Fibroblast of lung (primary cell): Measurements from ENCODE around the gene RPS14. TPM values are rescaled to one million over a fixed set of nuclear protein-coding genes. Genes with fewer than 3 reads are reported as not detected.
A peak's percentile ranks its signal among the peaks of the same experiment; 100 is the strongest.

Source experiments
- DNase-seq, 2 donors: peaks; one replicate each; pipeline versions ENCODE4 v3.0.0 to v3.0.0-alpha.2; 2010; ENCODE audit warnings: low read depth in 2 of 2
- H2AFZ ChIP-seq: 2 replicates; pipeline ENCODE4 v1.5.1; 2012; ENCODE audit warnings: low read length, control low read depth, inconsistent platforms
- H3K27ac ChIP-seq: 2 replicates; pipeline ENCODE4 v1.5.1; 2011; ENCODE audit warnings: low read length, control low read depth; ENCODE audit not compliant: insufficient read depth
- H3K27me3 ChIP-seq: 2 replicates; pipeline ENCODE4 v1.5.1; 2011; ENCODE audit warnings: mild to moderate bottlenecking, low read length; ENCODE audit not compliant: control insufficient read depth, insufficient read depth
- H3K36me3 ChIP-seq: 2 replicates; pipeline ENCODE4 v1.5.1; 2011; ENCODE audit warnings: low read length; ENCODE audit not compliant: control insufficient read depth, insufficient read depth
- H3K4me1 ChIP-seq: 2 replicates; pipeline ENCODE4 v1.5.1; 2011; ENCODE audit warnings: low read length; ENCODE audit not compliant: control insufficient read depth, insufficient read depth; ENCODE audit errors: extremely low read depth
- H3K4me2 ChIP-seq: 2 replicates; pipeline ENCODE4 v1.5.1; 2011; ENCODE audit warnings: low read length, control low read depth; ENCODE audit not compliant: insufficient read depth; ENCODE audit errors: extremely low read depth
- H3K4me3 ChIP-seq, 4 experiments: fragments of 200-600 bp in 1 of 4; sonication (generic) in 1 of 4; replicated peaks in 1 of 4; 2 replicates each; pipeline ENCODE4 v1.5.1; 2011 to 2016; ENCODE audit warnings: low read length in 4 of 4, low read depth in 3 of 4, mild to moderate bottlenecking in 3 of 4, control low read depth in 2 of 4, inconsistent platforms in 1 of 4, mixed read lengths in 1 of 4; ENCODE audit not compliant: insufficient read depth in 1 of 4; ENCODE audit errors: control extremely low read depth in 1 of 4
- H3K79me2 ChIP-seq: 2 replicates; pipeline ENCODE4 v1.5.1; 2012; ENCODE audit warnings: mild to moderate bottlenecking, low read length, inconsistent platforms; ENCODE audit not compliant: control insufficient read depth, insufficient read depth
- H3K9ac ChIP-seq: 2 replicates; pipeline ENCODE4 v1.5.1; 2011; ENCODE audit warnings: mild to moderate bottlenecking, low read length, control low read depth; ENCODE audit not compliant: insufficient read depth
- H3K9me3 ChIP-seq: 2 replicates; pipeline ENCODE4 v1.5.1; 2012; ENCODE audit warnings: low read depth, low read length; ENCODE audit not compliant: control insufficient read depth, insufficient read depth
- H4K20me1 ChIP-seq: 2 replicates; pipeline ENCODE4 v1.5.1; 2011; ENCODE audit warnings: low read length; ENCODE audit not compliant: control insufficient read depth, insufficient read depth; ENCODE audit errors: extremely low read depth
- EZH2 ChIP-seq: IDR thresholded peaks from 2 replicates; pipeline ENCODE4 v1.5.1; 2012; ENCODE audit warnings: low read length, control low read depth, mild to moderate bottlenecking; ENCODE audit errors: missing control alignments
- polyA plus RNA-seq, 2 donors: library from polyadenylated mRNA; depleted of rRNA in 1 of 2; stranded (reverse) in 1 of 2; unstranded in 1 of 2; fragments of >200 nt; gene quantifications; 2 replicates each; pipeline ENCODE4 v1.2.1, GENCODE V29; 2011 to 2012; ENCODE audit warnings: missing spikeins in 1 of 2
- total RNA-seq: library from RNA; depleted of rRNA; stranded (reverse); fragments of >200 nt; gene quantifications from 2 replicates; pipeline ENCODE4 v1.2.1, GENCODE V29; 2014
- TF ChIP-seq, protein P1 (sequence below), 2 donors: IDR thresholded peaks in 1 of 2; conservative IDR thresholded peaks in 1 of 2; 1 replicate in 1 of 2; 2 replicates in 1 of 2; pipeline ENCODE4 v1.5.1; 2011 to 2012; ENCODE audit warnings: low read length in 2 of 2, control low read depth in 1 of 2, inconsistent platforms in 1 of 2, low read depth in 1 of 2, mild to moderate bottlenecking in 1 of 2

Gene RPS14
- total and polyA plus RNA-seq, 2 donors (not counting 1 experiment from before 2014, with no cell fraction given), result 1,962 to 5,623 TPM

DNA sequence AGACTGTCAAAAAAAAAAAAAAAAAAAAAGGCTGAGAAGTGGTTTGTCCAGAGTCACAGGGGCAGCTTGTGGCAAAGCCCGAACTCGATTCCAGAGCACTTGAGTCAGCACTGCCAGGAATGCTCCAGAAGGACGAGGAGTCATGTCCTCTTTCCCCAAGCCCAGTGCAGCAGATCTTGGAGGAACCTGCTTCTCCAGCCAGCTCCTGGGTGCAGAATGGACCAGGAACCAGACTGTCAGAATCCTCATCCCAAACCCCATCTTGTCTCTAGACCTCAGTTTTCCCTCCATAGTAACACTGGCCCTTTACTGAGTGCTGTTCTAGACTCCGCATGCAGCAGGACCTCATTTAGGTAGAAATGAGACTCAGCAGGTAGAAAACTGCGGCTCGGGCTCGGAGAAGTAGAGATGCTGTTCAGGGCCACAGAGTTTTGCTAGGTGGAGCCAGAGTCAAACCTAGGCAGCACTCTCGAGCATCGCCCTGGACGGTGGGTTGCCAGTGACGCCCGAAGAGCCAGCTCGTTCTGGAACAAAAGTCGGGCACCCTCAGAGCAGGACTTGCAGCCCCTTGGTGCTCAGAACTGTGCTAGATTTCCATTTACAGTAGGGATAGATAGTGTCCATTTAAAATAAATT lies 52.3 kb downstream of the RPS14 start:
- Histone ChIP-seq H3K9me3 (no peaks in the 10 kb centered on the region), H2AFZ (no peak overlapping the region), H4K20me1 (no peaks in the 10 kb centered on the region), H3K27me3 (no peaks in the 10 kb centered on the region), H3K4me3 (no peak overlapping the region), H3K9ac (no peak overlapping the region), H3K36me3 (peaks cover 25% of the 10 kb centered on the region), H3K4me2 (no peak overlapping the region), H3K79me2 (no peaks in the 10 kb centered on the region), H3K27ac (no peak overlapping the region), H3K4me1 (peaks cover 11% of the 10 kb centered on the region)
- DNase-seq, result peak; percentile 18 to 67
- TF ChIP-seq, protein P1, sequence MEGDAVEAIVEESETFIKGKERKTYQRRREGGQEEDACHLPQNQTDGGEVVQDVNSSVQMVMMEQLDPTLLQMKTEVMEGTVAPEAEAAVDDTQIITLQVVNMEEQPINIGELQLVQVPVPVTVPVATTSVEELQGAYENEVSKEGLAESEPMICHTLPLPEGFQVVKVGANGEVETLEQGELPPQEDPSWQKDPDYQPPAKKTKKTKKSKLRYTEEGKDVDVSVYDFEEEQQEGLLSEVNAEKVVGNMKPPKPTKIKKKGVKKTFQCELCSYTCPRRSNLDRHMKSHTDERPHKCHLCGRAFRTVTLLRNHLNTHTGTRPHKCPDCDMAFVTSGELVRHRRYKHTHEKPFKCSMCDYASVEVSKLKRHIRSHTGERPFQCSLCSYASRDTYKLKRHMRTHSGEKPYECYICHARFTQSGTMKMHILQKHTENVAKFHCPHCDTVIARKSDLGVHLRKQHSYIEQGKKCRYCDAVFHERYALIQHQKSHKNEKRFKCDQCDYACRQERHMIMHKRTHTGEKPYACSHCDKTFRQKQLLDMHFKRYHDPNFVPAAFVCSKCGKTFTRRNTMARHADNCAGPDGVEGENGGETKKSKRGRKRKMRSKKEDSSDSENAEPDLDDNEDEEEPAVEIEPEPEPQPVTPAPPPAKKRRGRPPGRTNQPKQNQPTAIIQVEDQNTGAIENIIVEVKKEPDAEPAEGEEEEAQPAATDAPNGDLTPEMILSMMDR (conservative IDR thresholded peaks at IDR 0.05 in 1 of 2, IDR thresholded peaks at IDR 0.05 in 1 of 2; ENCODE audit: low read depth in 1 of 2, low read length in 2 of 2), result no peak
- no peak for TF ChIP-seq EZH2

DNA sequence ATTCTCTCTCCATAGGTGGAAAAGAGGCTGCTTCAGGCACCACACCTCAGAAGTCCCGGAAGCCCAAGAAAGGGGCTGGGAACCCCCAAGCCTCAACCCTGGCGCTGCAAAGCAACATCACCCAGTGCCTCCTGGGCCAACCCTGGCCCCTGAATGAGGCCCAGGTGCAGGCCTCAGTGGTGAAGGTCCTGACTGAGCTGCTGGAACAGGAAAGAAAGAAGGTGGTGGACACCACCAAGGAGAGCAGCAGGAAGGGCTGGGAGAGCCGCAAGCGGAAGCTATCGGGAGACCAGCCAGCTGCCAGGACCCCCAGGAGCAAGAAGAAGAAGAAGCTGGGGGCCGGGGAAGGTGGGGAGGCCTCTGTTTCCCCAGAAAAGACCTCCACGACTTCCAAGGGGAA lies 53.3 kb downstream of the RPS14 start:
- peaks cover 28% of the 10 kb centered on the region for H3K36me3 ChIP-seq
- TF ChIP-seq, protein P1 (conservative IDR thresholded peaks at IDR 0.05 in 1 of 2, IDR thresholded peaks at IDR 0.05 in 1 of 2; ENCODE audit: low read depth in 1 of 2, low read length in 2 of 2), result no peak
- TF ChIP-seq EZH2, result no peak
- H2AFZ ChIP-seq, result no peak overlapping the region
- no peak overlapping the region for H3K4me2 ChIP-seq
- no peak overlapping the region for H3K9ac ChIP-seq
- H3K27me3 ChIP-seq, result no peaks in the 10 kb centered on the region
- H3K9me3 ChIP-seq, result no peaks in the 10 kb centered on the region
- DNase-seq, result no peak
- H4K20me1 ChIP-seq, result no peaks in the 10 kb centered on the region
- H3K79me2 ChIP-seq, result no peaks in the 10 kb centered on the region
- H3K4me1 ChIP-seq, result peaks cover 11% of the 10 kb centered on the region
- H3K27ac ChIP-seq, result no peak overlapping the region
- no peak overlapping the region for H3K4me3 ChIP-seq

DNA sequence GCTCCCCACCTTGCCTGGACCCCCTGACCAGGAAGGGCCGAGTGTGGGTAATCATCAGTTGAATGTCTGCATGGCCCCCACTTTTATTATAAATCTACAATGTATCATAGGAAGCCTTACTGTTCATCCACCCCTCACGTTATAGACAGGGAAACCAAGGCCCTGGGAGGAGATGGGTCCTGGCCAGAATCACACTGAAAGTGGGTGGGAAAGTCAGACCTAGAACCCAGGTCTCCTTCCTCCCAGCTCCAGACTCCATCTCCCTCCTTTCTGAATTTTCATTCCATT lies 53.9 kb downstream of the RPS14 start:
- H3K4me1 ChIP-seq, result peaks cover 11% of the 10 kb centered on the region
- H3K27me3 ChIP-seq, result no peaks in the 10 kb centered on the region
- H3K4me2 ChIP-seq, result no peak overlapping the region
- no peak overlapping the region for H3K9ac ChIP-seq
- no peaks in the 10 kb centered on the region for H4K20me1 ChIP-seq
- H3K27ac ChIP-seq, result no peak overlapping the region
- H3K36me3 ChIP-seq, result peaks cover 28% of the 10 kb centered on the region
- H3K9me3 ChIP-seq, result no peaks in the 10 kb centered on the region
- no peak overlapping the region for H3K4me3 ChIP-seq
- no peak for DNase-seq
- H2AFZ ChIP-seq, result no peak overlapping the region
- TF ChIP-seq, protein P1 (conservative IDR thresholded peaks at IDR 0.05 in 1 of 2, IDR thresholded peaks at IDR 0.05 in 1 of 2; ENCODE audit: low read depth in 1 of 2, low read length in 2 of 2), result no peak
- no peak for TF ChIP-seq EZH2
- no peaks in the 10 kb centered on the region for H3K79me2 ChIP-seq
